EH (cell line): ENCODE results near the gene PAPOLA.

Experiments used
- DNase-seq: peaks from one replicate; pipeline ENCODE4 v3.0.0-alpha.2; 2015; ENCODE audit warnings: low read depth

PAPOLA gene

DNA sequence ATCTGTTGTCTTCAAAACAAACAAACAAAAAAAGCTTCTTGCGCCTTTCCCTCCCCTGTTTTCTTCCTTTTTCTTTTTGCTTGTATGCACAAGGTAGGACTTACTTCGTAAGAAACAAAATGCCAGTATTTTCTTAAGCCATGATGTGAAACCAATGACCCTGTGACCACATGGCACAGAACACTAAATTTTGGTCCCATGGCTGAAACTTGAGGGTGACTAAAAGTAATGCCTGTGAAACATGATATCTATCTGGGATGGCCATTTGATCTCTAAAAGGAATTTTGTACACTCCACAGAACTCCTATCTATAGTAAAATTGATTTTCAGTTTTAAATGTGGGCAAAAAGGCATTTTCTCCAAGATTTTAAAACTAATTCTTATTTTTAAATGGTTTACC is 63.6 kb downstream of the PAPOLA start:
- DNase-seq = no peak

DNA sequence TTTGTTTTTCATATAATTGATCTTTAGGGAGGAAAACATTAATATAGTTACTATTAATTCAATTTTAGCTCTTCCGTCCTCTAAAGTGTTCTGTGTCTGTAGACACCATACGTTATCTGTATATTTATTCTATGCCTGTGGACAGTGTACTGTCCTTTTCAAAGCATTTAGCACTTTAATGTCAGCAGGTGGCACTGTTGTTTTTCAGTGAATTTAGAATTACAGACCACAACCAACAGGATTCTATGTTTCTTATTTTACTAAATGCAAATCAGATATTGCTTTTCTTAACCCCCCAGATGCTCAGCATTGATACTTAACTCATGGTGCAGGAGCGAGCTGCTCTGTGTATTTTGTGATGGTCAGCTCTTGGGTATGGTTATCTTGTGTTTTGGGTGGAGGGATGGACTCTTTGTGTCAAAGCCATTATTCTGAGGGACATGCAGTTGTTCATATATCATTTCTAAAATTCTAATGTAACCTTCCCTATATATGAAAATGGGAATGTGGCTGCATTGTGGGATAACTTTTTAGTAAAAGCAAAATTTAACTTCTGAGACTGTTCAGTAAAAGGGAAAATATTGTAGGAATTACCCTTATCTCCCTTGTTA is 65.2 kb downstream of the PAPOLA start:
- DNase-seq = peak; percentile 52

DNA sequence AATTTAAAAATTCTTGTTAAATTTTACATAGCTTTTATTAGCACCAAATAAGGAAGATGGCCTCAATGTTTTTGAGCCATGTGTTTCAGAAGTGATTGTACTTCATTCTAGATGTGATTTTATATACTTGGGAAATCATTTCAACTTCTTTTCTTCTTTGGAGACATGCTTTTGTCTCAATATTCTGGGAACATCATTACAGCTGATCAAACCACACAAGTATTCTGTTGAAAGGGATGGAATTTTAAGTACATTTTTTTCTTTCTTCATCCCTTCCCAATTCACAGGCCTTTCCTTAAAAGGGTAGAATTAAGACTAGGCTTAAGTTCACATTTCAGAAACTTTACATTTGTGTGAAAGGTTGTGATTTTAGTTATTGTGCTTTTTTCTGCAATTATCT is 66.4 kb downstream of the PAPOLA start:
- peak; percentile 53 for DNase-seq

- no peak for DNase-seq
These were observed 69.1 kb downstream of the PAPOLA start for GRCh38 chr14:96571311-96571710.

DNA sequence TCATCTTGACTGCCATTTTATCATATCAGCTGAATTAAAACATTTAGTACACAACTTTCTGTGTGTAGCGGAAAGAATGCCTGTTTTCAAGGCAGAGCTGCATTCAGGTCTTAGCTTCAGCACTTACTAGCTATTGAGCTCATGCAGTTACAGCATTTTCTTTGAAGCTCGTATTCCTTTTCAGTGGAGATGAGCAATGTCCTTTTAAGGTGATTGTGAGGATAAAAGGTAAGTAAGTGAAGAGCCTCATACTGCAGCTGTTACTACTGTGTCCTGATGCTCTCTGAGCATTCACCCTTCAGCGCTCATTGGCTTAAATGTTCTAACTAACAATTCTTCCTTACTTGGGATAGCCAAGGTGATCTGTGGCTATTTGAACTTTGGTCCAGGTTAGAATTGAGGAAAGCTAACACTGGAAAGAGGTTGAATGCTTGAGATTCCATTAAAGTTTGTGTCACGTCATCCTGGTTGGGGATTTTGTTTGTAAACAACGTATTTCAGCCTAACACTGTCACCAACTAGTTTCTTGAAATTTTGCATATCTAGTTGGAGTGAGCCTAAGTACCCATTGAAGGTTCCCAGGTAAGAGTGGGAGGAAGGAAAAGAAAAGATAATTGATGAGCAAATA is 71.4 kb downstream of the PAPOLA start:
- DNase-seq = no peak

GRCh38 chr14:96574171-96574632 is 72.0 kb downstream of the PAPOLA start:
- DNase-seq = no peak

GRCh38 chr14:96574633-96575632 is 72.8 kb downstream of the PAPOLA start:
- DNase-seq = peak; percentile 67

DNA sequence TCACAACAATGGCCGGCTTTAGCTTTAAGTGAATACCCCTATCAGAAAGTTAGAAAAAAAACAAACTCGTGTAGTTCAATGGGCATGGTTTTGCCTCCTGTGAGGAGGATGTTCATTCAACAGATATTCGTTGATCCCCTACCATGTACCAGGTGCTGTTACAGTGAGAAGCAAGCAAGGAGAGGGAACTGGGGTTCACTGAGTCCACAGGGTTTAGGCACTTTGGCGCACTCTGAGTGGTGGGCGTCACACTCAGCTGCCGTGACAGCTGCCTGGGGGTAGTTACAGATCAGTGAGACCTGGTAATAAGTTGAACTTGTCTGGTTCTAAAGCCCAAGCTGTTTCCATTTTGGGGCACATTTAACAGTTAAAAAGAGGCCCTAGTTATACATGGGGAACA is 74.2 kb downstream of the PAPOLA start:
- no peak for DNase-seq

DNA sequence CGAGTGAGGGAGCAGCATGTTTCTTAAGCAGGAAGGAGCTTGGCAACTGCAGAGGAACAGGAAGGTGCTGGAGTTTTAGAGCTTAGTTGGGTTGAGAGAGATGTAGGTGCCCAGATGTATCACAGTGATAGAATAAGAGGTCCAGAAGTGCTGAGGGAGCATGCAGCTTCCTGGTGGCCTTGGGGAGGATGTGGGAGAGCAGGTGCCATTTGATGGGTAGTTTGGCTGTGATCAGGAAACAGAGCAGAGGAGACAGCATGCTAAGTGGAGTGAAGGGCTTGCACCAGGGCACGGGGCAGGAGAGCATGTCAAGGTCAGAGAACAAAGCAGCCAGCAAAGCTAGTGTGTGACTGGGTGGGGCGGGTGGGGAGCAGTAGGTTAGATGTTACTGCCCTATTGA is 74.8 kb downstream of the PAPOLA start:
- no peak for DNase-seq

DNA sequence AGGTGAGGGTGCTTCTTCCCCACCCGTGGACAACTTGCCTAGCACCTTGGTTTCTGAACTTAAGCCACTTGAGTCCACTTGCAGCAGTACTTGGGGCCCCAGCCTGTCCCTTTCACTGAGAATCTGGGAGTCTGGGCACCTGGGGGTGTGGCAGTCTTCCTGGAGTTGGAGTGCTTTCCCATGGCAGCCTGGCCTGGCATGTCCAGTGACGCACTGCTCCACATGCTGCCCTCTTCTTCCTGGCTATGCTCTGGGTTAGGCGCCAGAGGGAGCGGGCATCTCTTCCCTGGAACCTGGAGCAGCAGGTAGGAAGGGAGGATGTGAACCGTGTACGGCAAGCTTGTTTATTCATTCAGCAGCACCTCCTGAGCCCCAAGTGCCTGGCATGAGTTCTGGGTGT is 76.4 kb downstream of the PAPOLA start:
- no peak for DNase-seq

DNA sequence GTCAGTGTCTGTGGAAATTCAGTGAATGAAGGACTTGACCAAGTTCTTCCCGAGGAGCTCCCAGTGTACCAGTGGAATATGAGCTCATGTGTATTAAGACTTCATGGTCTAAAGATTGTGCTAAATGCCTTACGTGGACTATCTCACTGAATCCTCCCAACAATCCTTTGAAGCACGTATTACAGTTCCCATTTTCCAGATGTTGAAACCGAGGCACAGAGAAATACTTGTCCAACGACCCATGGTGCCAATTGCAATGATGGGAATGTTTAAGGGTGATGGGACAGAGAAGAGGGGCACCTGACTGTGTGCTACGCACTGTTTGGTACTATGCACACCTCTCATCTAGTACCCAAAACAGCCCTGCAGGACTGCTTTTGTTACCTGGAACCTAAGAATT is 77.2 kb downstream of the PAPOLA start:
- no peak for DNase-seq

DNA sequence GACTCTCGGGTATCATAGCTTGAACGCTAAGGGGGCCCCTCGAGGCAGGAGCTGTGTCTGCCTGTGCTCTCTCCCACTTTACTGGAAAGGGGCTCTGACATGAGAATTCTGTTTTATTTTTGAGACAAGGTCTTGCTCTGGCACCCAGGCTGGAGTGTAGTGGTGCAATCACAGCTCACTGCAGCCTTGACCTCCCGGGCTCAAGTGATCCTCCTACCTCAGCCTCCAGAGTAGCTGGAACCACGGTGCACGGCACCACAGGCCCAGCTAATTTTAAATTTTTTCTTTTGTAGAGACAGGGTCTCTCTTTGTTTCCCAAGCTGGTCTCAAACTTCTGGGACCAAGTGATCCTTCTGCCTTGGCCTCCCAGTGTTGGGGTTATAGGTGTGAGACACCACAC is 77.7 kb downstream of the PAPOLA start:
- DNase-seq = no peak

GRCh38 chr14:96580566-96580965 is 78.4 kb downstream of the PAPOLA start:
- no peak for DNase-seq

DNA sequence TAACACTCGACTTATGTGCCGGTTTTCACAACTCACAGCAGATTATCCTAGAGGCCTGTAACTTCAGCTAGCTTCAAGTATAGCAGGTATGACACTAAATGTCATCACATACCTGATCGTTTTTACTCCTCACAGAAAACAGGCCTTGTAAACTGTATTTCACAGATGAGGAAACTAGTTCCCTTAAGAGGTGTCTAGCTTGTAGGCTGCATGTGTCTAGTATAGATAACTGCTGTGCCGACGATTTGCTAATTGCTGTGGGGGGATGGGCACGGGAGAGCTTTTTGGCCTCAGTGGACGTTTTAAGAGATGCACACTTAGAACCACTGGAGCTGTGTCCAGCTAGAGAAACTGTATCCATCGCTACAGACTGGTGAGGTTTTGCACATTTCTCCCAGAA is 78.8 kb downstream of the PAPOLA start:
- no peak for DNase-seq

DNA sequence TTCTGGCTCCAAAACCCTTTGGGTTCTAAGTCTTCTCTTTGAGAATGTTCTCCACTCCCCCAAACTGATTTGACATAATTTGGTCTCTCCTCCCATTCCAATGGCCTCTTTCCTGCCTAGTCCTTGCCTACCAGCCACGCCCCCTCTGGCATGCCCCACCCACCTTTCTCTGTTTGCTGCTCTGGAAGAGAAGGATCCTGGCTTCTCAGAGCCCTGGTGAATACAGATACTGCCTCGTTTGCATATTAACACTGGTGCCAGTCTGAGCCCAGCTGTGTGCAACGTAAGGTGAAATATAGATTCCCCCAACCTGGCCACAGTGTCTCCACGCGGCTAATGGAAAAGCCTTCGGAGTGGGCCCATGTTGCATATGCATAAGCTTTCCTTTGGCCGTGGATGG is 79.7 kb downstream of the PAPOLA start:
- peak; percentile 11 for DNase-seq

DNA sequence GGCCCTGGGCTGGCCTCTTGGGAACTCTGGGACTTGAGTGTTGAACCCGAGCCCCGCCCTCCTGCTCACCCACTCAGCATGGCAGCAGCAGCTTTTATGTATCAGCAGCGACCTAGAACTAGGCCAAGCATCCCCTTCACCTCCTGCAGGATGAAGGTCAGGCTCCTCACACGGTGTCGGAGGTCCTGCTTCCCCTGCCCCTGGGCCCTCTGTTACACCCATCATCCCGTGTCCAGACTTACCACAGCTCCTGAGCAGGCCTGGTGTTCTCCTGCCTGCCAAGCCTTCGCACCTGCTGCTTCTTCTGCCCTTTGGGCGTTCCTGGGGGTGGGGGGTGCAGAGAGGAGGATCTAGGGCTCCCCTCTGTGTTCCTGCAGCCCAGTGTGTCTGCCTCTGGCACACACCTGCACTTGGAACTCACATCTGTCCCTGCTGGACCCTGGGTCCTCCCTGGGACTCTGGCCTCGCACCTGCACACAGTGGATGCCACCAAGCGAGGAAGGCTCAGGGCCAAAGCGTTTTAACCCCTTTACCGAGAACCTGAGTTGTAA is 80.3 kb downstream of the PAPOLA start:
- DNase-seq = no peak

- DNase-seq = no peak
These were observed 80.8 kb downstream of the PAPOLA start for GRCh38 chr14:96582995-96583394.

DNA sequence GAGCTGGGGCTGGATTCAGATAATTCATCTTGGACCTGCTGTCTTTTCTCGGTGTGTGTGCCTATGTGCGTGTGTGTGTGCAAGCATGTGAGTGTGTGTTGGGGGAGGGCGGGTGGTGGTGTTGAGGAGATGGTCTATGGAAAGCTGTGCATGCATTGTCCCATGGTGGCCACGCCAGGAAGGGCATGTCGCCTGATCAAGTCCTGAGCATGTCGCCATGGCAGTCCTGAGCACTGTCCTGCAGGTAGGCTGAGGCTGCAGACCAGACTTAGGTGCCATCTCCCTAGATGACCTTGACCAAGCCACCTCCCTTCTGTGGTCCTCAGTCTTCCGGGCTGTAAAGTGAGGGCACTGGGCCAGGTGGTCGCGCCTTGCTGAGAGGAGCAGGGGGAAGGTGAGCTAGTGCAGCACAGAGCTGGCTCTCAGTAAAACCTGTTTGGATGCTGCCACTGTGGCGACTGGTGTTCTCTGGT is 81.4 kb downstream of the PAPOLA start:
- no peak for DNase-seq

DNA sequence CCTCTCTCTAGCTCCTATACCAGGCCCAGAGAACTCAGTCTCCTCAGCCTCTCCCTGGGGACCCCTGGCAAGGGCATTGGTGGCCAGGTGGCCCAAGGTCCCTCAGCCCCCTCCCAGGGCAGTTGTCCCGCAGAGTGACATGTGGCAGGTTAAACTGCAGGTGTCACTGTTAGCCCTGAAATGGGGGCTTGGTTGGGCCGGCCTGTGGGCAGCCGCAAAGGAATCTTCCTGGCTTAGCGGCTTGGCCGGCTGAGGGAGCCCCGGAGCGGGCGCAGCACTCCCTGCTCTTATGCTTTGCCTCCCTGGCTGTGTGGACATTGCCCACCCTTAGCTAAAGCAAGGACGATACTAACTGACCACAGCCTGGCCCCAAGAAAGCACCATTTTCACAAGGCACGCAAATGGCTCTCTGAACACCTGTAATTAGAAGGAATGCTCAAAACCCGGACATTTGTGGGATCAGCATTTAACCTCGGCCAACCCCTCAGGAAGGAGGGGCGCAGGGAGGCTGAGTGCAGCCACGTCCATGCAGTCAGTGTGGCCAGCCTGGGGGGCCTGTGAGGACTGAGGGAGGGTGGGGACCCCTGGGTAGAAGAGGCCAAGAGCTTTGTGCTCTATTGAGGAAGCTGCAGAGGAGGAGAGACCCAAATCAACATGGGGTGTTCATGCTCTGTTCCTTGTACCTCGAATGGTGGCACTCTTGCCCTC is 82.2 kb downstream of the PAPOLA start:
- peak; percentile 19 for DNase-seq

DNA sequence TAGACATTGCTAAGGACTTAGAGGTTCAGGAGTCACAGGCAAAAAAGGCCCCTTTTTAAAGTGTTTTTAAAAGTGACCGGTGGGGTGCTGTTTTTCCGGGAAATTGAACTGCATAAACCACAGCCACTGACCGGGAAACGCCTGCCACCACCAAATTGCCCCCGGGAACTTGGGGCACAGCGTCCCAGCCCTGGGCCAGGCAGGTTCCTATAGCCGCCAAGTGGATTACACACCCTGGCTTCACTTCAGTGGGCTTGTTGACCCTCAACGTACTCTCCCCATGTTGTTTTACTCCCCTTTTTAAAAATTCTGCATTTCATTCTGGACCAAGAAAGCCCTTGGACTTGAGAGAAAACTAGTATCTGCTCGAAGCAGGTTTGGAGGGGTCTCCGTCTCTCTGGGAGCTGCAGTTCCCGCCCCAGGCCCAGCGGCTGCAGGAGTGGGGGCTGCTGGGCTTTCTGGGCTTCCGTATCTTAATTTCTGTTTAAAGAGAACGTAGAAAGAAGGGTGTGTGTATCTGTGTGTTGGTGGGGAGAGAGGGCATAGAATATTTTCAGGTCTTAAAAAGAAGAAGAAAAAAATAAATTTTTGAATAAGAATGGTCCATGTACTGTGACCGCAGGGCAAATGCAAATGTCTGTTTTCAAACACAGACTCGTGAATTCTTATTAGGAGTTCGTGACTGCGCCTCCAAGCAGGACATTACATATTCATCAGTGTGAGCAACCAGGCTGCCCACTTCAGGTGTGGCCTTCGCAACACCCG is 82.9 kb downstream of the PAPOLA start:
- no peak for DNase-seq

DNA sequence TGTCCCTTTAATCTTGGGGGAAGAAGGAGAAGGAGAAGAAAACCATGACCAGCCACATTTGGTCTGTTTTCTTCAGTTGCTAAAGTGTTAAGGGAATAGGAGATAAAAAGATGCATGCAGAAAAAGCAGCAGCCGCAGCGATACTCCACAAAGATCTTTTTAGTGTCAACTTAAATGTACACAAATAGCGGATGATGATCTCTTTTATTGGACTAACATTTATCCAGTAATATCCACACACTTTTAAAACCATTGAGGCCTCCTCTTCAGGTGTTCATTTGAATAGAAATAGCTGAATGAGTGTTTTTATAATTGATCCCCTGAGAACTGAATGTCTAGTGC is 83.5 kb downstream of the PAPOLA start:
- no peak for DNase-seq
